CD4-positive, alpha-beta T cell treated with Interleukin-2 at 100 ng/mL for 4 hours (primary cell): ENCODE results near the gene GSK3B.

Experiments
- DNase-seq: peaks from one replicate; pipeline ENCODE4 v3.0.0-alpha.2; 2020; ENCODE audit warnings: low spot score

GSK3B gene

GRCh38 chr3:120095979-120096426 is 1.8 kb upstream of the GSK3B start:
- DNase-seq, result no peak

- DNase-seq, result peak; percentile 85
These were observed 1.2 kb upstream of the GSK3B start for GRCh38 chr3:120095226-120095978.

GRCh38 chr3:120094776-120095225 is 554 bp upstream of the GSK3B start:
- DNase-seq, result peak; percentile 100

- peak; percentile 10 for DNase-seq
These were observed 932 bp downstream of the GSK3B start for GRCh38 chr3:120093119-120093910.

GRCh38 chr3:120092474-120092873 is 1.8 kb downstream of the GSK3B start:
- DNase-seq, result peak; percentile 7

- no peak for DNase-seq
These were observed 3.8 kb downstream of the GSK3B start for GRCh38 chr3:120090422-120090821.

- DNase-seq, result no peak
These were observed 5.2 kb downstream of the GSK3B start for GRCh38 chr3:120089089-120089488.

- DNase-seq, result no peak
These were observed 5.6 kb downstream of the GSK3B start for GRCh38 chr3:120088622-120089021.

- no peak for DNase-seq
These were observed 12.5 kb downstream of the GSK3B start for GRCh38 chr3:120081719-120082118.

GRCh38 chr3:120080836-120081235 is 13.4 kb downstream of the GSK3B start:
- no peak for DNase-seq

GRCh38 chr3:120077731-120078130 is 16.5 kb downstream of the GSK3B start:
- DNase-seq, result no peak

GRCh38 chr3:120072867-120073525 is 21.3 kb downstream of the GSK3B start:
- no peak for DNase-seq

GRCh38 chr3:120071259-120071658 is 23.0 kb downstream of the GSK3B start:
- DNase-seq, result no peak

GRCh38 chr3:120070263-120070981 is 23.8 kb downstream of the GSK3B start:
- DNase-seq, result no peak

- no peak for DNase-seq
These were observed 27.2 kb downstream of the GSK3B start for GRCh38 chr3:120067083-120067482.

GRCh38 chr3:120066634-120067033 is 27.6 kb downstream of the GSK3B start:
- no peak for DNase-seq

GRCh38 chr3:120064641-120065040 is 29.6 kb downstream of the GSK3B start:
- DNase-seq, result no peak

GRCh38 chr3:120062474-120062873 is 31.8 kb downstream of the GSK3B start:
- no peak for DNase-seq

- DNase-seq, result no peak
These were observed 35.0 kb downstream of the GSK3B start for GRCh38 chr3:120059081-120059864.

GRCh38 chr3:120057626-120058025 is 36.6 kb downstream of the GSK3B start:
- DNase-seq, result no peak

- no peak for DNase-seq
These were observed 37.2 kb downstream of the GSK3B start for GRCh38 chr3:120057029-120057428.
